Activated CD8-positive, alpha-beta memory T cell treated with anti-CD3 and anti-CD28 coated beads for 48 hours (primary cell): Measurements from ENCODE around the gene IFIT3.
"Not testable (repeated sequence)": the region's sequence is repeated elsewhere in the genome, so short reads cannot be mapped to it uniquely, and the experiment has no call there.

Experiments
- DNase-seq, 3 experiments: peaks; one replicate each; pipeline ENCODE4 v3.0.0-alpha.2; 2020; ENCODE audit warnings: low read depth in 2 of 3, low spot score in 2 of 3

Gene IFIT3

GRCh38 chr10:89303161-89303560, 24.6 kb upstream of the IFIT3 start:
- DNase-seq: no peak

- DNase-seq: no peak
These were observed 23.8 kb upstream of the IFIT3 start for GRCh38 chr10:89304026-89304425.

- no peak for DNase-seq
These were observed 23.4 kb upstream of the IFIT3 start for GRCh38 chr10:89304446-89304845.

GRCh38 chr10:89304925-89305324, 22.9 kb upstream of the IFIT3 start:
- no peak for DNase-seq

- DNase-seq: no peak
These were observed 21.9 kb upstream of the IFIT3 start for GRCh38 chr10:89305766-89306433.

- no peak for DNase-seq
These were observed 21.1 kb upstream of the IFIT3 start for GRCh38 chr10:89306434-89307268.

- DNase-seq: no peak
These were observed 20.6 kb upstream of the IFIT3 start for GRCh38 chr10:89307269-89307577.

- DNase-seq: no peak
These were observed 19.5 kb upstream of the IFIT3 start for GRCh38 chr10:89308266-89308665.

GRCh38 chr10:89308736-89309135, 19.1 kb upstream of the IFIT3 start:
- no peak for DNase-seq

GRCh38 chr10:89309156-89310055, 18.4 kb upstream of the IFIT3 start:
- DNase-seq: no peak

GRCh38 chr10:89310056-89310893, 17.5 kb upstream of the IFIT3 start:
- no peak for DNase-seq

- no peak for DNase-seq
These were observed 14.8 kb upstream of the IFIT3 start for GRCh38 chr10:89312973-89313372.

- DNase-seq: no peak
These were observed 13.1 kb upstream of the IFIT3 start for GRCh38 chr10:89314676-89315075.

- not testable (repeated sequence) for DNase-seq
These were observed 9.8 kb upstream of the IFIT3 start for GRCh38 chr10:89318047-89318446.

GRCh38 chr10:89325081-89325480, 2.7 kb upstream of the IFIT3 start:
- not testable (repeated sequence) for DNase-seq

- not testable (repeated sequence) for DNase-seq
These were observed 1.9 kb upstream of the IFIT3 start for GRCh38 chr10:89325856-89326255.

GRCh38 chr10:89329151-89329550, 1.4 kb downstream of the IFIT3 start:
- no peak for DNase-seq

- DNase-seq: not testable (repeated sequence)
These were observed 2.2 kb downstream of the IFIT3 start for GRCh38 chr10:89330014-89330413.

GRCh38 chr10:89330537-89331212, 2.9 kb downstream of the IFIT3 start:
- DNase-seq: no peak

GRCh38 chr10:89331487-89332122, 3.8 kb downstream of the IFIT3 start:
- not testable (repeated sequence) for DNase-seq
